Suprapubic skin (tissue), 4 donors: Measurements from ENCODE around the gene ZSCAN10. TPM values are rescaled to one million over a fixed set of nuclear protein-coding genes. Genes with fewer than 3 reads are reported as not detected.

Experiments
- DNase-seq, 2 donors: peaks; one replicate each; pipeline ENCODE4 v3.0.0-alpha.2; 2019; ENCODE audit warnings: low spot score in 2 of 2
- H3K27ac ChIP-seq: fragments of 200-600 bp; sonication (generic); one replicate; pipeline ENCODE4 v1.5.1; 2019
- H3K27me3 ChIP-seq: fragments of 200-600 bp; sonication (generic); one replicate; pipeline ENCODE4 v1.5.1; 2019
- H3K36me3 ChIP-seq: fragments of 200-600 bp; sonication (generic); one replicate; pipeline ENCODE4 v1.5.1; 2019
- H3K4me1 ChIP-seq: fragments of 200-600 bp; sonication (generic); one replicate; pipeline ENCODE4 v1.5.1; 2019
- H3K4me3 ChIP-seq: fragments of 200-600 bp; sonication (generic); one replicate; pipeline ENCODE4 v1.5.1; 2019; ENCODE audit warnings: mild to moderate bottlenecking
- H3K9me3 ChIP-seq: fragments of 200-600 bp; sonication (generic); one replicate; pipeline ENCODE4 v1.5.1; 2019
- EP300 ChIP-seq: sonication (generic); formaldehyde crosslinking; IDR thresholded peaks from one replicate; pipeline ENCODE4 v1.6.1; 2017; ENCODE audit warnings: antibody characterized with exemption
- POLR2A ChIP-seq, 2 donors: fragments of 450-650 bp; IDR thresholded peaks; one replicate each; pipeline ENCODE4 v1.6.1; 2017; ENCODE audit warnings: antibody characterized with exemption in 2 of 2, mild to moderate bottlenecking in 2 of 2, moderate library complexity in 2 of 2
- POLR2AphosphoS5 ChIP-seq, 3 donors: sonication (generic); formaldehyde crosslinking; IDR thresholded peaks; one replicate each; pipeline ENCODE4 v1.6.1; 2017; ENCODE audit warnings: antibody characterized with exemption in 3 of 3
- WGBS: methylation state at CpG from one replicate; pipeline ENCODE4 v1.1.5; 2018; 5-methylcytosine and 5-hydroxymethylcytosine counted together
- total RNA-seq, 4 donors: library from RNA; depleted of rRNA; stranded (reverse); fragments of >200 nt; gene quantifications; one replicate each; pipeline ENCODE4 v1.1.0, GENCODE V29; 2016
- TF ChIP-seq, protein P1 (sequence below), 2 donors: fragments of 200-600 bp in 1 of 2; fragments of 450-650 bp in 1 of 2; sonication (generic) in 1 of 2; IDR thresholded peaks; one replicate each; pipeline ENCODE4 v1.5.1; 2016 to 2019; ENCODE audit warnings: antibody characterized with exemption in 2 of 2, mild to moderate bottlenecking in 1 of 2, moderate library complexity in 1 of 2

Gene ZSCAN10
- total RNA-seq, 4 donors from 2014 or later = not detected

DNA sequence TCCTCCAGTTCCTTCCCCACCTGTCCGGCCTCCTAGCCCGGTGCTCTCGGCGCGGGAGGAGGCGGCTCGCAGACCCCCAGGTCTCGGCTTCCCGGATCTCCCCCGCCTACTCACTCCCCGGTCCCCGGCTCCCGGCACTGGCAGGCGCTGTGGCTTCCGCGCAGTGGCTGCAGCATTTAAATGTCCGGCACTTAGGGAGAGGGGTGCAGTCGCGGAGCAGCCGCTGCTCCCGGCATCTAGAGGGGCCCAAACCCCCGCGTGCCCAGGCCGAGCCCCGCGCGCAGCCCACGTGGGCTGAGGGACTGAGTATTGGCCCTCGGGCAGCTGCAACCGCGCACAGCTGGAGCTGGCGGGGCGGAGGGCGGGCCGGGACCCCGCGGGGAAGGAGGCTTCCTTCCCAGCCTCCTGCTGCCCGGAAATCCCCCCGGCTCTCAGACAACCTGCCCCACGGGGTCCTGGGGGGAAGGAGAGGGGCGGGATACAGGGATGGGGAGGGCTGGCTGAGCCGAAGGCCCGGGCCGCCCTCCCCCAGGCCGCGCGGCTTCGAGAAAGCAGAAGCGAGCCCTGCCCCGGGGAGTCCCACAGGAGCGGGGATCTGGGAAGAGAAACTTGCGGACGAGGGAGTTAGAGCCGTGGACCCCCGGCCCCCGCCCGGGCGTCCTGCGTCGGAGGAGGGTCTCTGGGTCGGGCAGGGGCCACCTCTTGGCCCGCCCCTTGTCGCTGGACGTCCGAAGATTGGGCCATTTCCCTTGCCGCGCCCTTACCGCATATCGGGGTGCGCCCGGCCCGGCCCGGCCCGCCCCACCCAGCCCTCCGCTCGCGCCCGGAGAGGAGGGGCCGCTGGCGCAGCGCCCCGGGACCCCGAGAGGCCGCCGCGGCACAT is 53.1 kb downstream of the ZSCAN10 start, which contains the start of gene MMP25:
Gene MMP25, plus strand, starts transcription at position 804 of the 883 bp plus-strand sequence. CDS start 357 bp downstream, outside the sequence.
- peaks cover 82% of the 10 kb centered on the region for H3K27me3 ChIP-seq
- H3K4me1 ChIP-seq = peaks cover 25% of the 10 kb centered on the region
- TF ChIP-seq POLR2A (IDR thresholded peaks at IDR 0.05) (no peak), POLR2AphosphoS5 (IDR thresholded peaks at IDR 0.05) (no peak)
- TF ChIP-seq, protein P1, sequence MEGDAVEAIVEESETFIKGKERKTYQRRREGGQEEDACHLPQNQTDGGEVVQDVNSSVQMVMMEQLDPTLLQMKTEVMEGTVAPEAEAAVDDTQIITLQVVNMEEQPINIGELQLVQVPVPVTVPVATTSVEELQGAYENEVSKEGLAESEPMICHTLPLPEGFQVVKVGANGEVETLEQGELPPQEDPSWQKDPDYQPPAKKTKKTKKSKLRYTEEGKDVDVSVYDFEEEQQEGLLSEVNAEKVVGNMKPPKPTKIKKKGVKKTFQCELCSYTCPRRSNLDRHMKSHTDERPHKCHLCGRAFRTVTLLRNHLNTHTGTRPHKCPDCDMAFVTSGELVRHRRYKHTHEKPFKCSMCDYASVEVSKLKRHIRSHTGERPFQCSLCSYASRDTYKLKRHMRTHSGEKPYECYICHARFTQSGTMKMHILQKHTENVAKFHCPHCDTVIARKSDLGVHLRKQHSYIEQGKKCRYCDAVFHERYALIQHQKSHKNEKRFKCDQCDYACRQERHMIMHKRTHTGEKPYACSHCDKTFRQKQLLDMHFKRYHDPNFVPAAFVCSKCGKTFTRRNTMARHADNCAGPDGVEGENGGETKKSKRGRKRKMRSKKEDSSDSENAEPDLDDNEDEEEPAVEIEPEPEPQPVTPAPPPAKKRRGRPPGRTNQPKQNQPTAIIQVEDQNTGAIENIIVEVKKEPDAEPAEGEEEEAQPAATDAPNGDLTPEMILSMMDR (IDR thresholded peaks at IDR 0.05) = no peak
- WGBS = 0% methylated on average over 2 of the region's 86 CpGs
- no peaks in the 10 kb centered on the region for H3K9me3 ChIP-seq
- H3K27ac ChIP-seq = no peak within 1 kb of the TSS
- no peak for DNase-seq
- H3K4me3 ChIP-seq = peak within 1 kb of the TSS; percentile 60
- no peaks in the 10 kb centered on the region for H3K36me3 ChIP-seq

- Histone ChIP-seq H3K4me3 (no peak overlapping the region), H3K36me3 (no peaks in the 10 kb centered on the region), H3K27ac (no peak overlapping the region), H3K9me3 (no peaks in the 10 kb centered on the region), H3K4me1 (peaks cover 25% of the 10 kb centered on the region), H3K27me3 (peaks cover 89% of the 10 kb centered on the region)
- no peak for DNase-seq
- WGBS = 89% methylated on average over 6 of the region's 6 CpGs
- TF ChIP-seq, protein P1 (IDR thresholded peaks at IDR 0.05) = no peak
- no peak for TF ChIP-seq EP300
- TF ChIP-seq POLR2AphosphoS5 (IDR thresholded peaks at IDR 0.05) = no peak
- no peak for TF ChIP-seq POLR2A (IDR thresholded peaks at IDR 0.05)
Observed at GRCh38 chr16:3044708-3045107, 54.4 kb downstream of the ZSCAN10 start.

- Histone ChIP-seq H3K27ac (no peak overlapping the region), H3K9me3 (no peaks in the 10 kb centered on the region), H3K36me3 (no peaks in the 10 kb centered on the region), H3K4me3 (no peak overlapping the region), H3K4me1 (peaks cover 33% of the 10 kb centered on the region), H3K27me3 (peaks cover 89% of the 10 kb centered on the region)
- 93% methylated on average over 3 of the region's 3 CpGs for WGBS
- no peak for TF ChIP-seq EP300
- TF ChIP-seq POLR2AphosphoS5 (IDR thresholded peaks at IDR 0.05) = no peak
- DNase-seq = no peak
Observed at GRCh38 chr16:3042376-3042775, 56.7 kb downstream of the ZSCAN10 start.

- TF ChIP-seq POLR2A (IDR thresholded peaks at IDR 0.05) = no peak
- TF ChIP-seq, protein P1 (IDR thresholded peaks at IDR 0.05) = no peak
- TF ChIP-seq EP300 = no peak
- no peak for TF ChIP-seq POLR2AphosphoS5 (IDR thresholded peaks at IDR 0.05)
- no peak for DNase-seq
- Histone ChIP-seq H3K4me1 (peaks cover 30% of the 10 kb centered on the region), H3K36me3 (no peaks in the 10 kb centered on the region), H3K9me3 (no peaks in the 10 kb centered on the region), H3K27ac (no peak overlapping the region), H3K27me3 (peaks cover 85% of the 10 kb centered on the region), H3K4me3 (no peak overlapping the region)
- WGBS = 85% methylated on average over 4 of the region's 5 CpGs
Observed at GRCh38 chr16:3038896-3039295, 60.2 kb downstream of the ZSCAN10 start.

Other genes starting within 250 kb of the ZSCAN10 start
- 1 to 10 TPM; 1.7 to 8.7 (median 6.7) TPM for gene PRSS22, start 241.1 kb downstream of the ZSCAN10 start, total RNA-seq
- 10 to 100 TPM; 31.5 to 42.1 (median 34.7) TPM for gene FLYWCH2, start 216.1 kb downstream of the ZSCAN10 start, total RNA-seq
- 10 to 100 TPM; 32.7 to 81.8 (median 52.1) TPM for gene FLYWCH1, start 187.4 kb downstream of the ZSCAN10 start, total RNA-seq
- gene KREMEN2, start 135.0 kb downstream of the ZSCAN10 start, total RNA-seq = 1 to 10 TPM; 1.0 to 4.2 (median 3.9) TPM
- 10 to 100 TPM in 3 of 4 donors, 1 to 10 TPM in 1; 4.7 to 19.2 (median 14.1) TPM for gene PAQR4, start 129.9 kb downstream of the ZSCAN10 start, total RNA-seq
- 1 to 10 TPM; 1.9 to 6.4 (median 4.7) TPM for gene PKMYT1, start 118.8 kb downstream of the ZSCAN10 start, total RNA-seq
- gene CLDN9, start 86.4 kb downstream of the ZSCAN10 start, total RNA-seq = not detected
- gene CLDN6, start 81.1 kb downstream of the ZSCAN10 start, total RNA-seq = not detected
- gene TNFRSF12A, start 78.9 kb downstream of the ZSCAN10 start, total RNA-seq = 10 to 100 TPM in 3 of 4 donors, 1 to 10 TPM in 1; 2.3 to 59.6 (median 30.5) TPM
- 10 to 100 TPM; 32.6 to 65.4 (median 51.5) TPM for gene HCFC1R1, start 75.4 kb downstream of the ZSCAN10 start, total RNA-seq
- 10 to 100 TPM; 15.8 to 27.0 (median 24.9) TPM for gene THOC6, start 75.3 kb downstream of the ZSCAN10 start, total RNA-seq
- gene BICDL2, start 62.4 kb downstream of the ZSCAN10 start, total RNA-seq = 10 to 100 TPM; 58.4 to 77.6 (median 69.3) TPM
- under 1 TPM in 3 of 4 donors, not detected in 1; 0.51 to 0.87 (median 0.83) TPM for gene MMP25, start 52.7 kb downstream of the ZSCAN10 start, total RNA-seq
- 10 to 100 TPM in 1 of 4 donors, 1 to 10 TPM in 3; 2.6 to 11.9 (median 6.1) TPM for gene IL32, start 33.7 kb downstream of the ZSCAN10 start, total RNA-seq
- gene ZNF205, start 13.3 kb upstream of the ZSCAN10 start, total RNA-seq = 10 to 100 TPM; 18.3 to 22.5 (median 20.9) TPM
- 10 to 100 TPM; 14.0 to 18.0 (median 16.4) TPM for gene ZNF213, start 35.7 kb upstream of the ZSCAN10 start, total RNA-seq
- not detected for gene OR1F1, start 88.9 kb upstream of the ZSCAN10 start, total RNA-seq
- gene ZNF200, start 135.9 kb upstream of the ZSCAN10 start, total RNA-seq = 1 to 10 TPM; 2.6 to 7.7 (median 4.8) TPM
- under 1 TPM in 3 of 4 donors, not detected in 1; 0.16 to 0.40 (median 0.17) TPM for gene MEFV, start 157.3 kb upstream of the ZSCAN10 start, total RNA-seq
- 10 to 100 TPM; 40.6 to 56.3 (median 45.1) TPM for gene ZNF263, start 184.2 kb upstream of the ZSCAN10 start, total RNA-seq
- 1 to 10 TPM; 1.9 to 4.3 (median 2.1) TPM for gene TIGD7, start 206.1 kb upstream of the ZSCAN10 start, total RNA-seq
- gene ZNF75A, start 206.2 kb upstream of the ZSCAN10 start, total RNA-seq = 10 to 100 TPM; 13.8 to 40.4 (median 19.1) TPM